ENCODE measurements around the gene TEK. TPM values are rescaled to one million over a fixed set of nuclear protein-coding genes. Genes with fewer than 3 reads are reported as not detected.
A peak's percentile ranks its signal among the peaks of the same experiment; 100 is the strongest.

The TEK gene
- total and polyA plus RNA-seq, 2 experiments from 2014 or later: 5.0 to 10.2 TPM

- TF ChIP-seq EZH2phosphoT487 (IDR thresholded peaks at IDR 0.05; ENCODE audit: insufficient read depth, low read depth) (no peak), EZH2 (IDR thresholded peaks at IDR 0.05; ENCODE audit: insufficient read depth, poor library complexity, severe bottlenecking) (no peak)
- Histone ChIP-seq H3K36me3 (ENCODE audit: low read depth) (no peaks in the 10 kb centered on the region), H3F3A (ENCODE audit: insufficient read depth) (peaks cover 32% of the 10 kb centered on the region), H3K4me1 (ENCODE audit: insufficient read depth) (peaks cover 45% of the 10 kb centered on the region), H3K27me3 (replicated peaks; ENCODE audit: insufficient read depth) (no peaks in the 10 kb centered on the region), H4K20me1 (ENCODE audit: insufficient read depth) (no peaks in the 10 kb centered on the region), H3K27ac (no peak overlapping the region), H3K9me3 (ENCODE audit: low read depth) (no peaks in the 10 kb centered on the region), H3K9me2 (ENCODE audit: insufficient read depth) (no peaks in the 10 kb centered on the region; the same call in 1 of the 2 replicates), H3K4me3 (no peak overlapping the region), H3K4me2 (ENCODE audit: unreplicated experiment) (peak overlapping the region; percentile 13), H3K79me2 (ENCODE audit: insufficient read depth) (no peaks in the 10 kb centered on the region), H2AFZ (no peak overlapping the region; the same call in 1 of the 2 replicates), H3K9ac (no peak overlapping the region)
- peak; percentile 34 for DNase-seq
- in situ Hi-C loops (cut with MboI): no loop called here
Measured at GRCh38 chr9:27157097-27157496, 48.1 kb downstream of the TEK start.

GRCh38 chr9:27157736-27158135, 48.7 kb downstream of the TEK start:
- Histone ChIP-seq H3K9ac (no peak overlapping the region), H3K4me3 (no peak overlapping the region), H3K36me3 (ENCODE audit: low read depth) (no peaks in the 10 kb centered on the region), H3K27ac (no peak overlapping the region), H3K9me2 (ENCODE audit: insufficient read depth) (no peaks in the 10 kb centered on the region; the same call in 1 of the 2 replicates), H3F3A (ENCODE audit: insufficient read depth) (peaks cover 30% of the 10 kb centered on the region), H3K4me2 (ENCODE audit: unreplicated experiment) (no peak overlapping the region), H2AFZ (no peak overlapping the region), H3K9me3 (ENCODE audit: low read depth) (no peaks in the 10 kb centered on the region), H3K4me1 (ENCODE audit: insufficient read depth) (peaks cover 43% of the 10 kb centered on the region), H4K20me1 (ENCODE audit: insufficient read depth) (no peaks in the 10 kb centered on the region), H3K79me2 (ENCODE audit: insufficient read depth) (no peaks in the 10 kb centered on the region), H3K27me3 (replicated peaks; ENCODE audit: insufficient read depth) (no peaks in the 10 kb centered on the region)
- in situ Hi-C loops (cut with MboI): no loop called here
- DNase-seq: no peak
- no peak for TF ChIP-seq EZH2 (IDR thresholded peaks at IDR 0.05; ENCODE audit: insufficient read depth, poor library complexity, severe bottlenecking)
- 93 to 98% methylated on average over 6 of the region's 6 CpGs for WGBS, 2 experiments (ENCODE audit: low coverage in 1 of 2, low lambda C conversion rate in 2 of 2, missing lambda C conversion rate in 2 of 2)

GRCh38 chr9:27160636-27161035, 51.6 kb downstream of the TEK start:
- H3K4me2 ChIP-seq (ENCODE audit: unreplicated experiment): no peak overlapping the region
- TF ChIP-seq EZH2 (IDR thresholded peaks at IDR 0.05; ENCODE audit: insufficient read depth, poor library complexity, severe bottlenecking): no peak
- no peak for TF ChIP-seq EZH2phosphoT487 (IDR thresholded peaks at IDR 0.05; ENCODE audit: insufficient read depth, low read depth)
- peaks cover 16% of the 10 kb centered on the region; the same call in 1 of the 2 replicates for H3F3A ChIP-seq (ENCODE audit: insufficient read depth)
- H3K4me1 ChIP-seq (ENCODE audit: insufficient read depth): peaks cover 28% of the 10 kb centered on the region
- H3K27ac ChIP-seq: no peak overlapping the region
- WGBS, 2 experiments (ENCODE audit: low coverage in 1 of 2, low lambda C conversion rate in 2 of 2, missing lambda C conversion rate in 2 of 2): 75 to 82% methylated on average over 2 of the region's 2 CpGs
- H4K20me1 ChIP-seq (ENCODE audit: insufficient read depth): no peaks in the 10 kb centered on the region
- H3K9me2 ChIP-seq (ENCODE audit: insufficient read depth): no peaks in the 10 kb centered on the region; the same call in 1 of the 2 replicates
- in situ Hi-C loops (cut with MboI): no loop called here
- H3K9ac ChIP-seq: no peak overlapping the region
- H2AFZ ChIP-seq: no peak overlapping the region
- H3K9me3 ChIP-seq (ENCODE audit: low read depth): no peaks in the 10 kb centered on the region
- H3K4me3 ChIP-seq: no peak overlapping the region
- DNase-seq: no peak
- no peaks in the 10 kb centered on the region for H3K79me2 ChIP-seq (ENCODE audit: insufficient read depth)
- H3K36me3 ChIP-seq (ENCODE audit: low read depth): no peaks in the 10 kb centered on the region
- no peaks in the 10 kb centered on the region for H3K27me3 ChIP-seq (replicated peaks; ENCODE audit: insufficient read depth)

- H2AFZ ChIP-seq: no peak overlapping the region
- peak; percentile 64 for DNase-seq
- H3K27me3 ChIP-seq (replicated peaks; ENCODE audit: insufficient read depth): no peaks in the 10 kb centered on the region
- H3K4me3 ChIP-seq: no peak overlapping the region
- in situ Hi-C loops (cut with MboI): no loop called here
- H3K9ac ChIP-seq: no peak overlapping the region
- 0 out of 2 replicates have a peak, but pooled peaks cover 11% of the 10 kb centered on the region for H3F3A ChIP-seq (ENCODE audit: insufficient read depth)
- H3K27ac ChIP-seq: no peak overlapping the region
- 4 to 6% methylated on average over 2 of the region's 2 CpGs for WGBS, 2 experiments (ENCODE audit: low coverage in 1 of 2, low lambda C conversion rate in 2 of 2, missing lambda C conversion rate in 2 of 2)
- no peaks in the 10 kb centered on the region for H3K9me2 ChIP-seq (ENCODE audit: insufficient read depth)
- H3K4me2 ChIP-seq (ENCODE audit: unreplicated experiment): no peak overlapping the region
- no peaks in the 10 kb centered on the region for H3K9me3 ChIP-seq (ENCODE audit: low read depth)
- no peaks in the 10 kb centered on the region for H3K36me3 ChIP-seq (ENCODE audit: low read depth)
- H3K4me1 ChIP-seq (ENCODE audit: insufficient read depth): peaks cover 15% of the 10 kb centered on the region
- no peaks in the 10 kb centered on the region for H3K79me2 ChIP-seq (ENCODE audit: insufficient read depth)
- H4K20me1 ChIP-seq (ENCODE audit: insufficient read depth): no peaks in the 10 kb centered on the region
- no peak for TF ChIP-seq EZH2phosphoT487 (IDR thresholded peaks at IDR 0.05; ENCODE audit: insufficient read depth, low read depth)
- TF ChIP-seq EZH2 (IDR thresholded peaks at IDR 0.05; ENCODE audit: insufficient read depth, poor library complexity, severe bottlenecking): no peak
Measured at GRCh38 chr9:27162045-27162444, 53.0 kb downstream of the TEK start.

- in situ Hi-C loops (cut with MboI): no loop called here
Measured at GRCh38 chr9:27165068-27165467, 56.0 kb downstream of the TEK start.

More at GRCh38 chr9:27165068-27165467, 56.0 kb downstream of the TEK start:
- no peak for TF ChIP-seq EZH2phosphoT487 (IDR thresholded peaks at IDR 0.05; ENCODE audit: insufficient read depth, low read depth)
- TF ChIP-seq EZH2 (IDR thresholded peaks at IDR 0.05; ENCODE audit: insufficient read depth, poor library complexity, severe bottlenecking): no peak
- no peak overlapping the region for H3K9ac ChIP-seq
- H3K9me2 ChIP-seq (ENCODE audit: insufficient read depth): no peaks in the 10 kb centered on the region
- no peak for DNase-seq
- H2AFZ ChIP-seq: no peak overlapping the region
- no peaks in the 10 kb centered on the region for H3K36me3 ChIP-seq (ENCODE audit: low read depth)
- H3K27me3 ChIP-seq (replicated peaks; ENCODE audit: insufficient read depth): no peaks in the 10 kb centered on the region
- H4K20me1 ChIP-seq (ENCODE audit: insufficient read depth): no peaks in the 10 kb centered on the region
- H3K4me2 ChIP-seq (ENCODE audit: unreplicated experiment): no peak overlapping the region
- no peak overlapping the region for H3K4me3 ChIP-seq
- H3F3A ChIP-seq (ENCODE audit: insufficient read depth): 0 out of 2 replicates have a peak, but pooled peaks cover 11% of the 10 kb centered on the region
- WGBS, 2 experiments (ENCODE audit: low coverage in 1 of 2, low lambda C conversion rate in 2 of 2, missing lambda C conversion rate in 2 of 2): 84 to 93% methylated on average over 3 of the region's 3 CpGs
- peaks cover 9% of the 10 kb centered on the region; the same call in 1 of the 2 replicates for H3K4me1 ChIP-seq (ENCODE audit: insufficient read depth)
- H3K79me2 ChIP-seq (ENCODE audit: insufficient read depth): no peaks in the 10 kb centered on the region
- H3K9me3 ChIP-seq (ENCODE audit: low read depth): no peaks in the 10 kb centered on the region
- no peak overlapping the region for H3K27ac ChIP-seq

Measured in GM23248 (cell line).